Upper lobe of right lung (tissue), 1 donor: ENCODE results near the gene UBXN2A. TPM values are rescaled to one million over a fixed set of nuclear protein-coding genes. Genes with fewer than 3 reads are reported as not detected.
A peak's percentile ranks its signal among the peaks of the same experiment; 100 is the strongest.

ENCODE experiments used
- ATAC-seq: fragments of 200-7000 bp; cut with Tn5 transposase; one replicate; pipeline ENCODE4 v1.9.1; 2020; ENCODE audit warnings: mild to moderate bottlenecking, moderate library complexity
- DNase-seq: peaks from one replicate; pipeline ENCODE4 v3.0.0-alpha.2; 2020
- H3K27ac ChIP-seq: fragments of 200-600 bp; one replicate; pipeline ENCODE4 v1.8.0; 2022
- H3K27me3 ChIP-seq: fragments of 200-600 bp; one replicate; pipeline ENCODE4 v1.8.0; 2022; ENCODE audit warnings: mild to moderate bottlenecking
- H3K36me3 ChIP-seq: fragments of 200-600 bp; one replicate; pipeline ENCODE4 v1.8.0; 2022
- H3K4me1 ChIP-seq: fragments of 200-600 bp; one replicate; pipeline ENCODE4 v1.8.0; 2022
- H3K4me3 ChIP-seq: fragments of 200-600 bp; one replicate; pipeline ENCODE4 v1.8.0; 2022; ENCODE audit warnings: mild to moderate bottlenecking
- H3K9me3 ChIP-seq: fragments of 200-600 bp; one replicate; pipeline ENCODE4 v1.8.0; 2022
- intact Hi-C: fragments of 100-400 bp; cut with DNase I; formaldehyde crosslinking; loops from one replicate; pipeline ENCODE4 v1.11.0; 2022
- total RNA-seq: library from RNA; stranded (reverse); fragmentation: NEBNext Ultra II Directional; extraction: Animal tissue kit (Norgen Biotek cat#: 25700); gene quantifications from one replicate; pipeline ENCODE4 v1.2.1, GENCODE V29; 2021
- TF ChIP-seq, protein P1 (sequence below): fragments of 200-600 bp; IDR thresholded peaks from one replicate; pipeline ENCODE4 v1.8.0; 2022; ENCODE audit warnings: antibody characterized with exemption
- donor health status: DM: no; HTN: yes; CAD: no; lungs with severe emphysema.

UBXN2A gene
- total RNA-seq, 1 donor from 2014 or later: 12.7 TPM

DNA sequence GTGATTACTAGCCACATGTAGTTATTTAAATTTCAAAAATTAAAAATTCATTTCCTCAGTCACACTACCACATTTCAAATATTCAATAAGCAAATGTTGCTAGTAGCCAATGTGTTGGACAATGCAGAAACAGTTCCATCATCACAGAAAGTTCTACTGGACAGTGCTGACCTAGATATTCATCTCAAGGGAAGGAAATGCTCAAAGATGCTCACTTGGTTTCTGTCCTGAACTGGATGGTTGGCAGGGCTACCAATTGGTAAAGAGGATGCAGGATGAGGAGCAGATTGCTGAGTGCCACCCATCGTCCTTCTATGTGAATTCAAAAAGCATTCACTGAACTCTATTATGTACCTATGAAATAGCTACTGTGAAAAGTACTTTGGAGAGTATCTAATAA, 6.0 kb upstream of the UBXN2A start:
- no peaks in the 10 kb centered on the region for H3K36me3 ChIP-seq
- H3K9me3 ChIP-seq: no peaks in the 10 kb centered on the region
- no peaks in the 10 kb centered on the region for H3K27me3 ChIP-seq
- DNase-seq: no peak
- intact Hi-C loops: no loop called here
- H3K27ac ChIP-seq: no peak overlapping the region
- H3K4me1 ChIP-seq: no peaks in the 10 kb centered on the region
- no peak overlapping the region for H3K4me3 ChIP-seq
- TF ChIP-seq, protein P1, sequence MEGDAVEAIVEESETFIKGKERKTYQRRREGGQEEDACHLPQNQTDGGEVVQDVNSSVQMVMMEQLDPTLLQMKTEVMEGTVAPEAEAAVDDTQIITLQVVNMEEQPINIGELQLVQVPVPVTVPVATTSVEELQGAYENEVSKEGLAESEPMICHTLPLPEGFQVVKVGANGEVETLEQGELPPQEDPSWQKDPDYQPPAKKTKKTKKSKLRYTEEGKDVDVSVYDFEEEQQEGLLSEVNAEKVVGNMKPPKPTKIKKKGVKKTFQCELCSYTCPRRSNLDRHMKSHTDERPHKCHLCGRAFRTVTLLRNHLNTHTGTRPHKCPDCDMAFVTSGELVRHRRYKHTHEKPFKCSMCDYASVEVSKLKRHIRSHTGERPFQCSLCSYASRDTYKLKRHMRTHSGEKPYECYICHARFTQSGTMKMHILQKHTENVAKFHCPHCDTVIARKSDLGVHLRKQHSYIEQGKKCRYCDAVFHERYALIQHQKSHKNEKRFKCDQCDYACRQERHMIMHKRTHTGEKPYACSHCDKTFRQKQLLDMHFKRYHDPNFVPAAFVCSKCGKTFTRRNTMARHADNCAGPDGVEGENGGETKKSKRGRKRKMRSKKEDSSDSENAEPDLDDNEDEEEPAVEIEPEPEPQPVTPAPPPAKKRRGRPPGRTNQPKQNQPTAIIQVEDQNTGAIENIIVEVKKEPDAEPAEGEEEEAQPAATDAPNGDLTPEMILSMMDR: no peak
- ATAC-seq: no peak

GRCh38 chr2:23940718-23941620, 706 bp downstream of the UBXN2A start:
- Histone ChIP-seq H3K9me3 (no peaks in the 10 kb centered on the region), H3K36me3 (no peaks in the 10 kb centered on the region), H3K4me1 (peaks cover 9% of the 10 kb centered on the region), H3K27me3 (no peaks in the 10 kb centered on the region), H3K4me3 (peak overlapping the region; percentile 77), H3K27ac (peak overlapping the region; percentile 83)
- peak; percentile 53 for ATAC-seq
- DNase-seq: no peak
- intact Hi-C loops: no loop called here
- TF ChIP-seq, protein P1: no peak

GRCh38 chr2:23941644-23942043, 1.4 kb downstream of the UBXN2A start:
- Histone ChIP-seq H3K27me3 (no peaks in the 10 kb centered on the region), H3K4me1 (peaks cover 9% of the 10 kb centered on the region), H3K4me3 (peak overlapping the region; percentile 77), H3K9me3 (no peaks in the 10 kb centered on the region), H3K36me3 (no peaks in the 10 kb centered on the region), H3K27ac (no peak overlapping the region)
- no peak for DNase-seq
- TF ChIP-seq, protein P1: no peak
- intact Hi-C loops: no loop called here
- ATAC-seq: no peak

GRCh38 chr2:23943666-23944065, 3.4 kb downstream of the UBXN2A start:
- TF ChIP-seq, protein P1: no peak
- Histone ChIP-seq H3K4me1 (peaks cover 9% of the 10 kb centered on the region), H3K4me3 (no peak overlapping the region), H3K36me3 (no peaks in the 10 kb centered on the region), H3K27me3 (no peaks in the 10 kb centered on the region), H3K27ac (no peak overlapping the region), H3K9me3 (no peaks in the 10 kb centered on the region)
- intact Hi-C loops: no loop called here
- DNase-seq (no peak), ATAC-seq (no peak)

DNA sequence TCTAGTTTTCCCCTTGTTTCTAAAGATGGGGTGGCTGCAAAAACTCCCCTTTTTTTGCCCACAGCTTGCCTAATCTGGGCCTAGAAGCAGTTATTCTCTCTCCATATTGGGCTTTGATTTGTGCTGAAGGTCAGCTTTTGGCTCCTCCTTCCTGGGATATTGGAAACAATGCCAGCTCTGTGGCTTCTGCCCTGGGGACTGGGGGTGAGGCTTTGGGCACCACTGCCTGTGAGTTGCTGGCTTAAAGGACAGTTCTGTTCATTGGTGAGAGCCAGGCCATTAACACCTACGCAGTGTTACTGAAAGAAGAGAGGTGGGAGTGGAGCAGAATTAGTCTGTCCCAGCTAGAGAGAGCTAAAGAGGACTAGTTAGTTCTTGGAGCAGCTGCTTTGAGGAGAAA, 4.3 kb downstream of the UBXN2A start:
- no peaks in the 10 kb centered on the region for H3K36me3 ChIP-seq
- DNase-seq (no peak), ATAC-seq (no peak)
- H3K4me3 ChIP-seq: no peak overlapping the region
- H3K4me1 ChIP-seq: peaks cover 9% of the 10 kb centered on the region
- no peaks in the 10 kb centered on the region for H3K27me3 ChIP-seq
- intact Hi-C loops: no loop called here
- H3K27ac ChIP-seq: no peak overlapping the region
- no peaks in the 10 kb centered on the region for H3K9me3 ChIP-seq
- TF ChIP-seq, protein P1: no peak
